ENCODE results near the gene MYOD1.

DNA sequence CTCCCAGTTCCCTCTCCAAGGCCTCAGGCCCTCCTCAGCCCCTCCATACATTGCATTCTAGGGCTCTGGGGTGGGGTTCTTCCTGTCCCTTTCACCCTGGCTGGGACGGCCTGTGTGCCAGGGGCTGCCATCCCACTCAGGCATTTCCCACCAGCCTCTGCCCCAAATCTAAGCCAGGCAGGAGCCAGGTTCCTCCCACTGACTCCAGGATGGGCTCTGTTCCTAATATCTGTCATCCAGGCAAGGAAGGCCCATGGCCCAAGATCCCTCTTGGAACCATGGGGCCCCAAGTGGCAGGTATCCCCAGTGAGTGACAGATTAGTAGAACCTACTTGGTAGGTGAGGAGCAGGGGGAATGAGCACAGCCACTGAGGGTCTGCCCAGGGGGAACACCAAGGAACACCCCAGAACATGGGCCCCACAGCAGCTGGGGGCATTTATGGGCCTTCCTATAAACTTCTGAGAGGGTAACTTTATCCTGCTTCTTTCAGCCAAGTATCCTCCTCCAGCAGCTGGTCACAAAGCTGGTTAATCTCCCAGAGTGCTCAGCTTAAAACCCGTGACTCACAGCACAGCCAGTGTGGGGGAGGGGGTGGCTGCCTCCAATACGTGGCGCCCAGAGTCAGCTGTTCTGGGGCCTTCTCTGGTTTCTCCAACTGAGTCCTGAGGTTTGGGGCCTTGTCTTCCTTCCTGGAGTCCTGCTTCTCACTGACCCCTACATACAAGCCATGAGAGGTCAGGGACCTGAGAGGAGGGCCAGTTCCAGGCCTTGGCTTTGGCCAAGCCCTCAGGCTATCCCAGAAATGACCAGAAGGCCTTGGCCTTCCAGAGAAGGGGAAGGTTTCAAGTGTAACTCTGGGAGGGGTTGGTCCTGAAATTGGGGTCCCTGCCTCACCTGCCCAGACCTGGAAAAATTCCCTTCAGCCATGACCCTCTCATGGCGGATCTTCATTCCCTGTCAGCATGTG is 19.9 kb upstream of the MYOD1 start:
- TF ChIP-seq CTCF (IDR thresholded peaks at IDR 0.05) (no peak), POLR2A (IDR thresholded peaks at IDR 0.05) (no peak), POLR2AphosphoS5 (IDR thresholded peaks at IDR 0.05) (no peak)
